Immature natural killer cell (primary cell): ENCODE data around the gene LRMDA. TPM values are rescaled to one million over a fixed set of nuclear protein-coding genes. Genes with fewer than 3 reads are reported as not detected.
"Not testable (repeated sequence)": the region's sequence is repeated elsewhere in the genome, so short reads cannot be mapped to it uniquely, and the experiment has no call there.

Source experiments
- DNase-seq, 3 donors: peaks; one replicate each; pipeline ENCODE4 v3.0.0; 2022; ENCODE audit warnings: mixed read lengths in 1 of 3
- H3K27ac Mint-ChIP-seq, 6 donors: one replicate each; pipeline ENCODE4 v1.8.0; 2020; ENCODE audit warnings: mixed read lengths in 6 of 6, mild to moderate bottlenecking in 5 of 6, inconsistent platforms in 4 of 6, moderate library complexity in 3 of 6
- H3K27me3 Mint-ChIP-seq, 3 donors: one replicate each; pipeline ENCODE4 v1.8.0; 2020 to 2021; ENCODE audit warnings: low read depth in 3 of 3, mild to moderate bottlenecking in 3 of 3, mixed read lengths in 3 of 3, moderate library complexity in 3 of 3, inconsistent platforms in 1 of 3
- H3K36me3 Mint-ChIP-seq, 3 donors: one replicate each; pipeline ENCODE4 v1.8.0; 2020; ENCODE audit warnings: mixed read lengths in 3 of 3, inconsistent platforms in 2 of 3, mild to moderate bottlenecking in 2 of 3
- H3K4me1 Mint-ChIP-seq, 2 donors: one replicate each; pipeline ENCODE4 v1.8.0; 2020; ENCODE audit warnings: inconsistent platforms in 2 of 2, mild to moderate bottlenecking in 2 of 2, mixed read lengths in 2 of 2, moderate library complexity in 1 of 2
- H3K4me3 Mint-ChIP-seq, 5 donors: one replicate each; pipeline ENCODE4 v1.8.0; 2020; ENCODE audit warnings: mild to moderate bottlenecking in 5 of 5, mixed read lengths in 5 of 5, inconsistent platforms in 3 of 5, moderate library complexity in 3 of 5
- H3K9me3 Mint-ChIP-seq, 6 donors: one replicate each; pipeline ENCODE4 v1.8.0; 2020; ENCODE audit warnings: mild to moderate bottlenecking in 6 of 6, mixed read lengths in 6 of 6, inconsistent platforms in 4 of 6, moderate library complexity in 3 of 6
- polyA plus RNA-seq, 3 donors: library from polyadenylated mRNA; unstranded; fragments of 300-500 nt; fragmentation: Illumina TruSeq; gene quantifications; one replicate each; pipeline ENCODE4 v1.2.3, GENCODE V29; 2021

Gene LRMDA
- polyA plus RNA-seq, 3 donors from 2014 or later: 1.7 to 14.2 (median 2.3) TPM

- no peak for DNase-seq
- Mint-ChIP-seq H3K27ac (no peak overlapping the region), H3K4me1 (no peaks in the 10 kb centered on the region), H3K9me3 (peaks cover 0 to 1% (median 0%) of the 10 kb centered on the region in 6 donors), H3K4me3 (no peak overlapping the region), H3K36me3 (no peaks in the 10 kb centered on the region), H3K27me3 (peaks cover 0 to 5% (median 3%) of the 10 kb centered on the region in 3 donors)
These were observed 610.1 kb downstream of the LRMDA start for GRCh38 chr10:76041551-76041950.

GRCh38 chr10:76043261-76043660 is 611.8 kb downstream of the LRMDA start:
- H3K9me3 Mint-ChIP-seq: peaks cover 0 to 1% (median 0%) of the 10 kb centered on the region in 6 donors
- no peaks in the 10 kb centered on the region for H3K36me3 Mint-ChIP-seq
- H3K27me3 Mint-ChIP-seq: peaks cover 0 to 5% (median 3%) of the 10 kb centered on the region in 3 donors
- DNase-seq: no peak
- H3K4me1 Mint-ChIP-seq: no peaks in the 10 kb centered on the region
- no peak overlapping the region for H3K4me3 Mint-ChIP-seq
- no peak overlapping the region for H3K27ac Mint-ChIP-seq

GRCh38 chr10:76044751-76045150 is 613.3 kb downstream of the LRMDA start:
- Mint-ChIP-seq H3K4me3 (no peak overlapping the region), H3K27me3 (peaks cover 0 to 5% (median 3%) of the 10 kb centered on the region in 3 donors), H3K36me3 (no peaks in the 10 kb centered on the region), H3K27ac (no peak overlapping the region), H3K9me3 (peaks cover 0 to 1% (median 0%) of the 10 kb centered on the region in 6 donors), H3K4me1 (no peaks in the 10 kb centered on the region)
- no peak for DNase-seq

- no peak for DNase-seq
- Mint-ChIP-seq H3K9me3 (peaks cover 0 to 1% (median 0%) of the 10 kb centered on the region in 6 donors), H3K27ac (no peak overlapping the region), H3K4me3 (no peak overlapping the region), H3K4me1 (no peaks in the 10 kb centered on the region), H3K36me3 (no peaks in the 10 kb centered on the region), H3K27me3 (peaks cover 0 to 3% (median 1%) of the 10 kb centered on the region in 3 donors)
These were observed 613.8 kb downstream of the LRMDA start for GRCh38 chr10:76045174-76045573.

- Mint-ChIP-seq H3K4me1 (no peaks in the 10 kb centered on the region), H3K27ac (no peak overlapping the region), H3K9me3 (no peaks in the 10 kb centered on the region), H3K27me3 (peaks cover 0 to 4% (median 3%) of the 10 kb centered on the region in 3 donors), H3K4me3 (no peak overlapping the region), H3K36me3 (no peaks in the 10 kb centered on the region)
- DNase-seq: no peak
These were observed 616.1 kb downstream of the LRMDA start for GRCh38 chr10:76047521-76047920.

GRCh38 chr10:76049581-76050290 is 618.3 kb downstream of the LRMDA start:
- Mint-ChIP-seq H3K27ac (no peak overlapping the region), H3K9me3 (peaks cover 0 to 5% (median 0%) of the 10 kb centered on the region in 6 donors), H3K36me3 (no peaks in the 10 kb centered on the region), H3K4me1 (no peaks in the 10 kb centered on the region), H3K27me3 (peaks cover 0 to 6% (median 0%) of the 10 kb centered on the region in 3 donors), H3K4me3 (no peak overlapping the region)
- DNase-seq: no peak

- no peaks in the 10 kb centered on the region for H3K4me1 Mint-ChIP-seq
- H3K27me3 Mint-ChIP-seq: peaks cover 0 to 9% (median 0%) of the 10 kb centered on the region in 3 donors
- H3K9me3 Mint-ChIP-seq: peaks cover 0 to 10% (median 0%) of the 10 kb centered on the region in 6 donors
- H3K36me3 Mint-ChIP-seq: no peaks in the 10 kb centered on the region
- no peak overlapping the region for H3K27ac Mint-ChIP-seq
- H3K4me3 Mint-ChIP-seq: no peak overlapping the region
- DNase-seq: no peak
These were observed 618.8 kb downstream of the LRMDA start for GRCh38 chr10:76050291-76050625.

GRCh38 chr10:76051007-76051936 is 619.8 kb downstream of the LRMDA start:
- peaks cover 0 to 10% (median 0%) of the 10 kb centered on the region in 6 donors for H3K9me3 Mint-ChIP-seq
- H3K36me3 Mint-ChIP-seq: no peaks in the 10 kb centered on the region
- H3K27me3 Mint-ChIP-seq: peaks cover 0 to 10% (median 0%) of the 10 kb centered on the region in 3 donors
- H3K27ac Mint-ChIP-seq: no peak overlapping the region
- DNase-seq: no peak
- no peak overlapping the region for H3K4me3 Mint-ChIP-seq
- H3K4me1 Mint-ChIP-seq: no peaks in the 10 kb centered on the region

- H3K4me1 Mint-ChIP-seq: no peaks in the 10 kb centered on the region
- H3K9me3 Mint-ChIP-seq: peaks cover 0 to 10% (median 0%) of the 10 kb centered on the region in 6 donors
- H3K36me3 Mint-ChIP-seq: no peaks in the 10 kb centered on the region
- H3K4me3 Mint-ChIP-seq: no peak overlapping the region
- DNase-seq: no peak
- peaks cover 0 to 10% (median 0%) of the 10 kb centered on the region in 3 donors for H3K27me3 Mint-ChIP-seq
- H3K27ac Mint-ChIP-seq: no peak overlapping the region
These were observed 621.5 kb downstream of the LRMDA start for GRCh38 chr10:76052682-76053503.

GRCh38 chr10:76055466-76055865 is 624.0 kb downstream of the LRMDA start:
- Mint-ChIP-seq H3K4me3 (no peak overlapping the region), H3K9me3 (peaks cover 0 to 10% (median 0%) of the 10 kb centered on the region in 6 donors), H3K27me3 (peaks cover 0 to 10% (median 1%) of the 10 kb centered on the region in 3 donors), H3K27ac (no peak overlapping the region), H3K36me3 (no peaks in the 10 kb centered on the region), H3K4me1 (no peaks in the 10 kb centered on the region)
- no peak for DNase-seq

- H3K4me1 Mint-ChIP-seq: no peaks in the 10 kb centered on the region
- no peak overlapping the region for H3K4me3 Mint-ChIP-seq
- H3K9me3 Mint-ChIP-seq: peaks cover 0 to 10% (median 0%) of the 10 kb centered on the region in 6 donors
- no peaks in the 10 kb centered on the region for H3K36me3 Mint-ChIP-seq
- peaks cover 0 to 8% (median 1%) of the 10 kb centered on the region in 3 donors for H3K27me3 Mint-ChIP-seq
- H3K27ac Mint-ChIP-seq: no peak overlapping the region
- DNase-seq: no peak
These were observed 624.5 kb downstream of the LRMDA start for GRCh38 chr10:76055963-76056362.

GRCh38 chr10:76060993-76061392 is 629.6 kb downstream of the LRMDA start:
- H3K4me1 Mint-ChIP-seq, DNase-seq, H3K9me3 Mint-ChIP-seq, H3K36me3 Mint-ChIP-seq, H3K4me3 Mint-ChIP-seq, H3K27me3 Mint-ChIP-seq, H3K27ac Mint-ChIP-seq: not testable (repeated sequence)

GRCh38 chr10:76066457-76066856 is 635.0 kb downstream of the LRMDA start:
- no peak for DNase-seq
- Mint-ChIP-seq H3K4me3 (no peak overlapping the region), H3K9me3 (peaks cover 0 to 4% (median 0%) of the 10 kb centered on the region in 6 donors), H3K27me3 (peaks cover 0 to 2% (median 1%) of the 10 kb centered on the region in 3 donors), H3K27ac (no peak overlapping the region), H3K36me3 (no peaks in the 10 kb centered on the region), H3K4me1 (no peaks in the 10 kb centered on the region)
